Skin epidermis (tissue), 12 donors: Measurements from ENCODE around the gene OTX2.

Experiments used
- H3K27ac ChIP-seq, 21 experiments: fragments of 200-600 bp; sonication (generic) in 11 of 21; one replicate each; pipeline ENCODE4 v1.5.0; 2020; ENCODE audit warnings: mild to moderate bottlenecking in 3 of 21, inconsistent platforms in 2 of 21, moderate library complexity in 2 of 21
- H3K4me3 ChIP-seq, 7 experiments: fragments of 200-600 bp; sonication (generic) in 2 of 7; one replicate each; pipeline ENCODE4 v1.5.0; 2020; ENCODE audit warnings: inconsistent platforms in 2 of 7, mild to moderate bottlenecking in 2 of 7, moderate library complexity in 1 of 7

The OTX2 gene

GRCh38 chr14:56810147-56810719 lies at the start of gene OTX2:
OTX2 (minus strand) TSS chr14:56810479; CDS start chr14:56805456, 5,023 bp downstream.
- no peak within 1 kb of the TSS for H3K4me3 ChIP-seq
- no peak within 1 kb of the TSS for H3K27ac ChIP-seq

GRCh38 chr14:56858422-56858821 lies 48.1 kb upstream of the OTX2 start:
- no peak overlapping the region for H3K27ac ChIP-seq
- H3K4me3 ChIP-seq: no peak overlapping the region

GRCh38 chr14:56857216-56857615 lies 46.9 kb upstream of the OTX2 start:
- no peak overlapping the region for H3K4me3 ChIP-seq
- no peak overlapping the region for H3K27ac ChIP-seq

- H3K4me3 ChIP-seq: no peak overlapping the region
Observed at GRCh38 chr14:56855891-56856461, 45.7 kb upstream of the OTX2 start.

GRCh38 chr14:56854325-56854724 lies 44.0 kb upstream of the OTX2 start:
- H3K27ac ChIP-seq: no peak overlapping the region

More at GRCh38 chr14:56855891-56856461, 45.7 kb upstream of the OTX2 start:
- no peak overlapping the region for H3K27ac ChIP-seq

GRCh38 chr14:56846970-56847930 lies 37.0 kb upstream of the OTX2 start:
- no peak overlapping the region for H3K27ac ChIP-seq
- H3K4me3 ChIP-seq: no peak overlapping the region

More at GRCh38 chr14:56854325-56854724, 44.0 kb upstream of the OTX2 start:
- H3K4me3 ChIP-seq: no peak overlapping the region

GRCh38 chr14:56844406-56845002 lies 34.2 kb upstream of the OTX2 start:
- H3K4me3 ChIP-seq: no peak overlapping the region
- H3K27ac ChIP-seq: no peak overlapping the region

GRCh38 chr14:56841611-56842010 lies 31.3 kb upstream of the OTX2 start:
- Histone ChIP-seq H3K27ac (no peak overlapping the region), H3K4me3 (no peak overlapping the region)

GRCh38 chr14:56840221-56840620 lies 29.9 kb upstream of the OTX2 start:
- Histone ChIP-seq H3K4me3 (no peak overlapping the region), H3K27ac (no peak overlapping the region)

GRCh38 chr14:56829151-56829550 lies 18.9 kb upstream of the OTX2 start:
- Histone ChIP-seq H3K4me3 (no peak overlapping the region), H3K27ac (no peak overlapping the region)

GRCh38 chr14:56826214-56826613 lies 15.9 kb upstream of the OTX2 start:
- H3K27ac ChIP-seq: no peak overlapping the region
- H3K4me3 ChIP-seq: no peak overlapping the region

- no peak overlapping the region for H3K27ac ChIP-seq
- no peak overlapping the region for H3K4me3 ChIP-seq
Observed at GRCh38 chr14:56821805-56822610, 11.7 kb upstream of the OTX2 start.

GRCh38 chr14:56821177-56821576 lies 10.9 kb upstream of the OTX2 start:
- no peak overlapping the region for H3K27ac ChIP-seq
- H3K4me3 ChIP-seq: no peak overlapping the region

GRCh38 chr14:56817396-56817921 lies 7.2 kb upstream of the OTX2 start:
- Histone ChIP-seq H3K4me3 (no peak overlapping the region), H3K27ac (no peak overlapping the region)

- Histone ChIP-seq H3K4me3 (no peak overlapping the region), H3K27ac (no peak overlapping the region)
Observed at GRCh38 chr14:56816574-56817391, 6.5 kb upstream of the OTX2 start.

- Histone ChIP-seq H3K4me3 (no peak overlapping the region), H3K27ac (no peak overlapping the region)
Observed at GRCh38 chr14:56815745-56816144, 5.5 kb upstream of the OTX2 start.

GRCh38 chr14:56814969-56815700 lies 4.9 kb upstream of the OTX2 start:
- Histone ChIP-seq H3K27ac (no peak overlapping the region), H3K4me3 (no peak overlapping the region)

- no peak overlapping the region for H3K27ac ChIP-seq
- no peak overlapping the region for H3K4me3 ChIP-seq
Observed at GRCh38 chr14:56814519-56814959, 4.3 kb upstream of the OTX2 start.
